ENCODE results near the gene IKZF4.

- TF ChIP-seq CTCF (IDR thresholded peaks at IDR 0.05; ENCODE audit: insufficient read depth, low read depth, low read length) (no peak), EZH2 (IDR thresholded peaks at IDR 0.05; ENCODE audit: insufficient read depth, low read length) (no peak)
These were observed 29.7 kb upstream of the IKZF4 start for GRCh38 chr12:55991110-55991509.

All from astrocyte (in vitro differentiated cells and primary cell).